BE2C (cell line): ENCODE results near the gene MALT1.
"Not testable (repeated sequence)": the region's sequence is repeated elsewhere in the genome, so short reads cannot be mapped to it uniquely, and the experiment has no call there.

ENCODE experiments used
- DNase-seq: peaks from one replicate; pipeline ENCODE4 v3.0.0-alpha.2; 2020
- H3K27me3 ChIP-seq: fragments of 250-450 bp; sonication (Bioruptor Pico); 2 replicates; pipeline ENCODE4 v1.5.1; 2020; ENCODE audit warnings: mild to moderate bottlenecking
- H3K36me3 ChIP-seq: fragments of 250-450 bp; sonication (Bioruptor Pico); 2 replicates; pipeline ENCODE4 v1.5.1; 2020; ENCODE audit warnings: mild to moderate bottlenecking
- H3K4me1 ChIP-seq: fragments of 250-450 bp; sonication (Bioruptor Pico); 2 replicates; pipeline ENCODE4 v1.5.1; 2020
- H3K4me3 ChIP-seq: 2 replicates; pipeline ENCODE4 v1.5.1; 2011; ENCODE audit warnings: low read depth, low read length
- H3K9me3 ChIP-seq: fragments of 250-450 bp; sonication (Bioruptor Pico); 2 replicates; pipeline ENCODE4 v1.5.1; 2020
- CTCF ChIP-seq: IDR thresholded peaks from 2 replicates; pipeline ENCODE4 v1.5.1; 2012; ENCODE audit warnings: mild to moderate bottlenecking, low read depth, low read length

Gene MALT1

DNA sequence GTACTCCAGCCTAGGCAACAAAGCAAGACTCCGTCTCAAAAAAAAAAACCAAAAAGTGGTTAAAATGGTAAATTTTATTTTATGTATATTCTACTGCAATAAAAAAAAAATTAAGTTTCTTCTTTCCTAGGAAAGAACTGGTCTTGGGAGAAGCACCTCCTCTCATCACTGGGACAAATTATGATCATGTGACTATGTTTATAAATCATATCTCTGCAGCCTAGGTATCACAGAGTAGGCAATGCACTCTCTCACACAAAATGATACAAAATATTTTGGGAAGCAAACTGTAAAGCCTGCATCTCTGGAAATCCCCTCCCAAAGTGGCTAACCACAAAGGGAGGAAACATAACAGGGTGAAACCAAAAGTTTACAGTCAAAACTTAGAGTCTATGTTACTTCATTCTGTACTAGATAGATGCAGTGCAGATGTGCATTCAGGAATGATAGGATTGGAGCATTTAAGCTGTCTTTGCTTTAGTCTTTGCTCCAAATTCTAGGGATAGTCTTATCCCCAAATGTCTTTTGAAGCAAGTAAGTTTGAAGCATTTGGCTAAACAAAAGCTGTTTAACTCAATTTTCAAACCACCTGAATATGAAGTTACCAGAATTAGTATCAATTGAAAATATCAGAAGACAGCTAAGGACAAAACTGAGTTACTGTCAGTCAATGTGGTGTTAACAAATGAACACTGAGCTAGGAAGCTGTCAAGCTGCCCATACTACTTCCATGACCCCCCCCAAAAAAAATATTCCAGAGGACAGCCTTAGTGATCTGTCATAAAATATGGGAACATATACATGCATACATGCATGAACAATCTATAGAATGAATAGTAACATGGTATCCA lies 21.1 kb upstream of the MALT1 start:
- Histone ChIP-seq H3K9me3 (no peaks in the 10 kb centered on the region), H3K4me3 (no peak overlapping the region), H3K36me3 (no peaks in the 10 kb centered on the region), H3K27me3 (no peaks in the 10 kb centered on the region), H3K4me1 (no peaks in the 10 kb centered on the region)
- TF ChIP-seq CTCF, result no peak
- DNase-seq, result no peak

DNA sequence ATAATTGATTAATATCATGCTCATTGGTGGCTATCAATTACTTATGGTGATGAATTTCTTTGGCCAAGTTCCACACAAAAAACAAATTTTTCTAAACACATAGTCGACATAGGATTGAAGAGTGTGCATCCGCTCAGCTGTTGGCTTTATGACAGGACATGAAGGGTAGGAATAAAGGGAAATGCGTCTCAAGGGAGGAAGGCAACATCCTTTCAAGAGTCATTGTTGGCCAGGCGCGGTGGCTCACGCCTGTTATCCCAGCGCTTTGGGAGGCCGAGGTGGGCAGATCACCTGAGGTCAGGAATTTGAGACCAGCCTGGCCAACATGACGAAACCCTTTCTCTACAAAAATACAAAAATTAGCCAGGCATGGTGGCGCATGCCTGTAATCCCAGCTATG lies 20.4 kb upstream of the MALT1 start:
- H3K36me3 ChIP-seq, H3K4me1 ChIP-seq, H3K4me3 ChIP-seq, H3K27me3 ChIP-seq, DNase-seq, H3K9me3 ChIP-seq: not testable (repeated sequence)

- not testable (repeated sequence) for DNase-seq, H3K4me1 ChIP-seq, H3K36me3 ChIP-seq, H3K4me3 ChIP-seq, H3K27me3 ChIP-seq, H3K9me3 ChIP-seq
These were observed 18.0 kb upstream of the MALT1 start for GRCh38 chr18:58653144-58653722.

DNA sequence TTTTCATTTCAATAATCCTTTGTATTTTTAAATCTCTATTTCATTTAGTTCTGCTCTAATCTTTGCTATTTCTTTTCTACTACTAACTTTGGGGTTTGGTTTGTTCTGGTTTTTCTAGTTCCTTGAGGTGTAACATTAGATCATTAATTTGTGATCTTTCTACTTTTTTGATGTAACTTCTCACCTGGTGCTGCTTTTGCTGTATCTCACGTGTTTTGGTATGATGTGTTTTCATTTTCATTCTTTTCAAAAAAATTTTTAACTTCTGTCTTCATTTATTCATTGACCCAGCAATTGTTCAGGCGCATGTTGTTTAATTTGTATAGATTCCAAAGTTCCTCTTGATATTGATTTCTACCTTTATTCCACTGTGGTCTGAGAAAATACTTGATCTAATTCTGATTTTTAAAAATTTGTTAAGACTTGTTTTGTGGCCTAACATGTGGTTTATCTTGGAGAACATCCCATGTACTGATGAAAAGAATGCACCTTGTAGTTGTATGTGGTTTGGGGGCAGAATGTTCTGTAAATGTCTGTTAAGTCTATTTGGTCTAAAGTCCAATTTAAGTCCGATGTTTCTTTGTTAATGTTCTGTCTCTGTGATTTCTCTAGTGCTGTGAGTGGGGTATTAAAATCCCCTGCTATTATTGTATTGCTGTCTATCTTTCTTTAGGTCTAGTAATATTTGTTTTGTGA lies 17.3 kb upstream of the MALT1 start:
- no peak overlapping the region for H3K4me3 ChIP-seq
- no peak for DNase-seq

DNA sequence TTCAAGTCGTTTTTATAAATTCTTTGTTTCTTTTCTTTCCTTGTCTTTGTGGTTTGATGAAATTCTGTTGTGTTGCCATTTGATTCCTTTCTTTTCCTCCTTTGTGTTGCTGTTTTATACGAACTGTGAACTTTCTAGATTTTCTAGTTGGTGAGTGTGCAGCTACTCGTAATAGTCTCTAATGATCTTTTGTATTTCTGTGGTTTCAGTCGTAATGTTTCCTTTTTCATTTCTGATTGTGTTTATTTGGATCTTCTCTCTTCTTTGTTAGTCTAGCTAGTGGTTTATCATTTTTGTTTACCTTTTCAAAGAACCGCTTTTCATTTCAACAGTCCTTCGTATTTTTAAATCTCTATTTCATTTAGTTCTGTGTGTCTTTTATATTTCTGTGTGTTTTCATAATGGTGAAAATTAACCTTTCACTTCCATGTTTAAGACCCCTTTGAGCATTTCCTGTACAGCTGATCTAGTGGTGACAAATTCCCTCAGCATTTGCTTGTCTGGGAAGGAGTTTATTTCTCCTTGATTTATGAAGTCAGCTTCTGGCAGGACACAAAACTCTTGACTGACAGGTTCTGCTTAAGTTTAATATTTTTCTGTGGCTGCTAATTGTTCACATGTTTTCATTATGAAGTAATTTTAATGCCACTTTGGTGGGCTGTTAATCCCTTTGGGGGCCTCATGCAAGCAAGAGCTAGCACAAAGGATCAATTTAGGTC lies 16.2 kb upstream of the MALT1 start:
- no peaks in the 10 kb centered on the region for H3K27me3 ChIP-seq
- no peaks in the 10 kb centered on the region for H3K4me1 ChIP-seq
- H3K36me3 ChIP-seq, result no peaks in the 10 kb centered on the region
- no peak for DNase-seq
- H3K4me3 ChIP-seq, result no peak overlapping the region
- H3K9me3 ChIP-seq, result no peaks in the 10 kb centered on the region
- no peak for TF ChIP-seq CTCF

More for the DNA sequence above, 17.3 kb upstream of the MALT1 start:
- Histone ChIP-seq H3K4me1 (no peaks in the 10 kb centered on the region), H3K36me3 (no peaks in the 10 kb centered on the region), H3K27me3 (no peaks in the 10 kb centered on the region), H3K9me3 (no peaks in the 10 kb centered on the region)
- TF ChIP-seq CTCF, result no peak

- Histone ChIP-seq H3K27me3 (no peaks in the 10 kb centered on the region), H3K4me1 (no peaks in the 10 kb centered on the region), H3K36me3 (no peaks in the 10 kb centered on the region), H3K4me3 (no peak overlapping the region), H3K9me3 (no peaks in the 10 kb centered on the region)
- no peak for DNase-seq
- no peak for TF ChIP-seq CTCF
These were observed 14.2 kb upstream of the MALT1 start for GRCh38 chr18:58657081-58657480.
